NB4 (cell line): ENCODE data around the gene ERH.

Experiments
- POLR2A ChIP-seq: IDR thresholded peaks from 2 replicates; pipeline ENCODE4 v1.6.1; 2011; ENCODE audit warnings: mild to moderate bottlenecking; ENCODE audit not compliant: insufficient read length; ENCODE audit errors: extremely low read depth
- TF ChIP-seq, protein P1 (sequence below): IDR thresholded peaks from one replicate; pipeline ENCODE4 v1.5.1; 2012; ENCODE audit warnings: low read depth, low read length
- TF ChIP-seq, protein P2 (sequence below): IDR thresholded peaks from 2 replicates; pipeline ENCODE4 v1.6.1; 2011; ENCODE audit warnings: low read depth, low read length

GRCh38 chr14:69350892-69351291 is 47.2 kb downstream of the ERH start:
- TF ChIP-seq, protein P1, sequence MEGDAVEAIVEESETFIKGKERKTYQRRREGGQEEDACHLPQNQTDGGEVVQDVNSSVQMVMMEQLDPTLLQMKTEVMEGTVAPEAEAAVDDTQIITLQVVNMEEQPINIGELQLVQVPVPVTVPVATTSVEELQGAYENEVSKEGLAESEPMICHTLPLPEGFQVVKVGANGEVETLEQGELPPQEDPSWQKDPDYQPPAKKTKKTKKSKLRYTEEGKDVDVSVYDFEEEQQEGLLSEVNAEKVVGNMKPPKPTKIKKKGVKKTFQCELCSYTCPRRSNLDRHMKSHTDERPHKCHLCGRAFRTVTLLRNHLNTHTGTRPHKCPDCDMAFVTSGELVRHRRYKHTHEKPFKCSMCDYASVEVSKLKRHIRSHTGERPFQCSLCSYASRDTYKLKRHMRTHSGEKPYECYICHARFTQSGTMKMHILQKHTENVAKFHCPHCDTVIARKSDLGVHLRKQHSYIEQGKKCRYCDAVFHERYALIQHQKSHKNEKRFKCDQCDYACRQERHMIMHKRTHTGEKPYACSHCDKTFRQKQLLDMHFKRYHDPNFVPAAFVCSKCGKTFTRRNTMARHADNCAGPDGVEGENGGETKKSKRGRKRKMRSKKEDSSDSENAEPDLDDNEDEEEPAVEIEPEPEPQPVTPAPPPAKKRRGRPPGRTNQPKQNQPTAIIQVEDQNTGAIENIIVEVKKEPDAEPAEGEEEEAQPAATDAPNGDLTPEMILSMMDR, result no peak
- TF ChIP-seq, protein P2, sequence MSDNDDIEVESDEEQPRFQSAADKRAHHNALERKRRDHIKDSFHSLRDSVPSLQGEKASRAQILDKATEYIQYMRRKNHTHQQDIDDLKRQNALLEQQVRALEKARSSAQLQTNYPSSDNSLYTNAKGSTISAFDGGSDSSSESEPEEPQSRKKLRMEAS, result no peak
- TF ChIP-seq POLR2A, result no peak
